ENCODE data around the gene DNAI4.

GRCh38 chr1:66775646-66776045 lies 149.0 kb downstream of the DNAI4 start:
- no peak for TF ChIP-seq MAX (IDR thresholded peaks at IDR 0.05; ENCODE audit: insufficient read depth, insufficient read length)
- no peak for TF ChIP-seq POLR2AphosphoS5 (IDR thresholded peaks at IDR 0.05; ENCODE audit: insufficient read depth, low read depth, low read length)
- no peak for TF ChIP-seq CTCF (IDR thresholded peaks at IDR 0.05; ENCODE audit: extremely low read depth in 1 of 2, insufficient read depth in 1 of 2, low read depth in 1 of 2, low read length in 2 of 2)
- no peak for TF ChIP-seq FOS (IDR thresholded peaks at IDR 0.05; ENCODE audit: borderline replicate concordance, insufficient read depth, low read length)
- TF ChIP-seq JUN (IDR thresholded peaks at IDR 0.05; ENCODE audit: borderline replicate concordance, insufficient read depth, insufficient read length, low read depth), result no peak

All from endothelial cell of umbilical vein (primary cell).